Measurements from ENCODE around the gene ULK1. TPM values are rescaled to one million over a fixed set of nuclear protein-coding genes. Genes with fewer than 3 reads are reported as not detected.
A peak's percentile ranks its signal among the peaks of the same experiment; 100 is the strongest.

ULK1 gene
- polyA plus RNA-seq, 3 donors: 1.0 to 75.1 (median 1.3) TPM

DNA sequence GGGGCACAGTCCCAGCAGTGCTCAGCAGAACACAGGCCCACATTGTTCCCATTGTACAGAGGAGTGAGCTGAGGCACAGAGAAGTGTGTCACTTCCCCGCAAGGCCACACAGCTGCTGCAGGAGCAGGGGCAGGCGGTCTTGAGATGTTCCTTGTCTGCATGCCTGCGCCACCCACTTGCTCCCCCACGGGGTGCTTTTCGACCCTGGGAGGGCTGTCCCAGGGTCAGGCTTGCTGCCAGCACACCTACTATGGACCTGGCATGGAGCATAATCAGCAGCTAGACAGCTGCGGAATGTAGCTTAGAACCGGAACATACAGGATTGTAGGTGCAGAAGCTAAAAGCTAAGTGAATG is 47.5 kb downstream of the ULK1 start:
- peaks cover 0 to 2% (median 0%) of the 10 kb centered on the region in 7 donors for H3K9me3 Mint-ChIP-seq
- Histone ChIP-seq H3K9ac (ENCODE audit: insufficient read depth, low read length, poor library complexity, severe bottlenecking) (no peak overlapping the region), H3K9me3 (replicated peaks in 1 of 2; ENCODE audit: control insufficient read depth in 1 of 2, insufficient read depth in 1 of 2, low read length in 2 of 2) (no peaks in the 10 kb centered on the region), H3K4me1 (ENCODE audit: control insufficient read depth in 1 of 2, insufficient read depth in 2 of 2, low read length in 2 of 2) (no peaks in the 10 kb centered on the region), H3K4me2 (replicated peaks; ENCODE audit: extremely low read depth, low read length, poor library complexity, severe bottlenecking) (no peak overlapping the region), H2AFZ (ENCODE audit: insufficient read depth, low read depth, low read length, poor library complexity, severe bottlenecking) (no peak overlapping the region), H3K4me3 (replicated peaks in 1 of 3; ENCODE audit: low read depth in 2 of 3, low read length in 3 of 3) (no peak overlapping the region), H3K79me2 (ENCODE audit: insufficient read depth, low read length) (no peaks in the 10 kb centered on the region), H3K27me3 (ENCODE audit: control insufficient read depth in 2 of 2, insufficient read depth in 2 of 2, low read length in 2 of 2) (no peaks in the 10 kb centered on the region), H3K27ac (ENCODE audit: low read depth in 1 of 2, low read length in 2 of 2) (no peak overlapping the region), H4K20me1 (ENCODE audit: insufficient read depth, low read length) (no peaks in the 10 kb centered on the region), H3K36me3 (replicated peaks in 1 of 2; ENCODE audit: control insufficient read depth in 1 of 2, insufficient read depth in 2 of 2, low read length in 2 of 2) (peaks cover 37 to 67% of the 10 kb centered on the region in 2 donors)
- H3K4me3 Mint-ChIP-seq: no peak overlapping the region
- TF ChIP-seq, protein P1, sequence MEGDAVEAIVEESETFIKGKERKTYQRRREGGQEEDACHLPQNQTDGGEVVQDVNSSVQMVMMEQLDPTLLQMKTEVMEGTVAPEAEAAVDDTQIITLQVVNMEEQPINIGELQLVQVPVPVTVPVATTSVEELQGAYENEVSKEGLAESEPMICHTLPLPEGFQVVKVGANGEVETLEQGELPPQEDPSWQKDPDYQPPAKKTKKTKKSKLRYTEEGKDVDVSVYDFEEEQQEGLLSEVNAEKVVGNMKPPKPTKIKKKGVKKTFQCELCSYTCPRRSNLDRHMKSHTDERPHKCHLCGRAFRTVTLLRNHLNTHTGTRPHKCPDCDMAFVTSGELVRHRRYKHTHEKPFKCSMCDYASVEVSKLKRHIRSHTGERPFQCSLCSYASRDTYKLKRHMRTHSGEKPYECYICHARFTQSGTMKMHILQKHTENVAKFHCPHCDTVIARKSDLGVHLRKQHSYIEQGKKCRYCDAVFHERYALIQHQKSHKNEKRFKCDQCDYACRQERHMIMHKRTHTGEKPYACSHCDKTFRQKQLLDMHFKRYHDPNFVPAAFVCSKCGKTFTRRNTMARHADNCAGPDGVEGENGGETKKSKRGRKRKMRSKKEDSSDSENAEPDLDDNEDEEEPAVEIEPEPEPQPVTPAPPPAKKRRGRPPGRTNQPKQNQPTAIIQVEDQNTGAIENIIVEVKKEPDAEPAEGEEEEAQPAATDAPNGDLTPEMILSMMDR (IDR thresholded peaks at IDR 0.05): no peak
- peak overlapping the region in 2 of 7 donors; percentile 6 to 50 for H3K27ac Mint-ChIP-seq
- 98% methylated on average over 6 of the region's 7 CpGs for WGBS (ENCODE audit: insufficient coverage)
- H3K36me3 Mint-ChIP-seq: peaks cover 52 to 80% of the 10 kb centered on the region in 2 donors
- intact Hi-C loops (cut with micrococcal nuclease): no loop called here
- DNase-seq: no peak
- peaks cover 0 to 2% (median 0%) of the 10 kb centered on the region in 3 donors for H3K27me3 Mint-ChIP-seq (ENCODE audit: low read depth in 3 of 3)
- no peaks in the 10 kb centered on the region for H3K4me1 Mint-ChIP-seq

- peaks cover 49 to 76% of the 10 kb centered on the region in 2 donors for H3K36me3 Mint-ChIP-seq
- peaks cover 4% of the 10 kb centered on the region for H3K4me1 Mint-ChIP-seq
- no peak overlapping the region for H2AFZ ChIP-seq (ENCODE audit: insufficient read depth, low read depth, low read length, poor library complexity, severe bottlenecking)
- intact Hi-C loops (cut with micrococcal nuclease): no loop called here
- no peaks in the 10 kb centered on the region for H3K27me3 ChIP-seq (ENCODE audit: control insufficient read depth in 2 of 2, insufficient read depth in 2 of 2, low read length in 2 of 2)
- no peak overlapping the region for H3K4me3 Mint-ChIP-seq
- DNase-seq: no peak
- no peak overlapping the region for H3K4me3 ChIP-seq (replicated peaks in 1 of 3; ENCODE audit: low read depth in 2 of 3, low read length in 3 of 3)
- H3K4me1 ChIP-seq (ENCODE audit: control insufficient read depth in 1 of 2, insufficient read depth in 2 of 2, low read length in 2 of 2): no peaks in the 10 kb centered on the region
- no peaks in the 10 kb centered on the region for H4K20me1 ChIP-seq (ENCODE audit: insufficient read depth, low read length)
- peaks cover 0 to 2% (median 0%) of the 10 kb centered on the region in 7 donors for H3K9me3 Mint-ChIP-seq
- H3K36me3 ChIP-seq (replicated peaks in 1 of 2; ENCODE audit: control insufficient read depth in 1 of 2, insufficient read depth in 2 of 2, low read length in 2 of 2): peaks cover 37 to 65% of the 10 kb centered on the region in 2 donors
- H3K27ac ChIP-seq (ENCODE audit: low read depth in 1 of 2, low read length in 2 of 2): no peak overlapping the region
- H3K79me2 ChIP-seq (ENCODE audit: insufficient read depth, low read length): no peaks in the 10 kb centered on the region
- no peaks in the 10 kb centered on the region for H3K9me3 ChIP-seq (replicated peaks in 1 of 2; ENCODE audit: control insufficient read depth in 1 of 2, insufficient read depth in 1 of 2, low read length in 2 of 2)
- peaks cover 0 to 2% (median under 1%) of the 10 kb centered on the region in 3 donors for H3K27me3 Mint-ChIP-seq (ENCODE audit: low read depth in 3 of 3)
- TF ChIP-seq, protein P1 (IDR thresholded peaks at IDR 0.05): no peak
- H3K9ac ChIP-seq (ENCODE audit: insufficient read depth, low read length, poor library complexity, severe bottlenecking): no peak overlapping the region
- 97% methylated on average over 9 of the region's 12 CpGs for WGBS (ENCODE audit: insufficient coverage)
- peak overlapping the region in 1 of 7 donors; percentile 40 for H3K27ac Mint-ChIP-seq
- H3K4me2 ChIP-seq (replicated peaks; ENCODE audit: extremely low read depth, low read length, poor library complexity, severe bottlenecking): no peak overlapping the region
These were observed 48.2 kb downstream of the ULK1 start for GRCh38 chr12:131942671-131943070.

Measured in CD14-positive monocyte (primary cell).